Subcutaneous abdominal adipose tissue (tissue), 5 donors: ENCODE results near the gene RAPGEF5.

Experiments used
- H3K27ac ChIP-seq: one replicate; pipeline ENCODE4 v1.7.0; 2013; ENCODE audit warnings: low read depth, mild to moderate bottlenecking, inconsistent platforms, low read length, moderate library complexity
- H3K27me3 ChIP-seq, 5 donors: one replicate each; pipeline ENCODE4 v1.7.0; 2013; ENCODE audit warnings: low read length in 5 of 5, inconsistent platforms in 1 of 5; ENCODE audit not compliant: control insufficient read depth in 5 of 5, insufficient read depth in 4 of 5
- H3K36me3 ChIP-seq, 5 donors: one replicate each; pipeline ENCODE4 v1.7.0; 2013; ENCODE audit warnings: low read length in 5 of 5; ENCODE audit not compliant: control insufficient read depth in 5 of 5, insufficient read depth in 5 of 5
- H3K4me1 ChIP-seq, 5 donors: one replicate each; pipeline ENCODE4 v1.7.0; 2013; ENCODE audit warnings: low read length in 5 of 5, mild to moderate bottlenecking in 3 of 5, moderate library complexity in 1 of 5; ENCODE audit not compliant: control insufficient read depth in 5 of 5, insufficient read depth in 5 of 5
- H3K4me3 ChIP-seq, 5 donors: one replicate each; pipeline ENCODE4 v1.7.0; 2013; ENCODE audit warnings: low read length in 5 of 5, low read depth in 1 of 5
- H3K9ac ChIP-seq, 5 donors: one replicate each; pipeline ENCODE4 v1.7.0; 2013; ENCODE audit warnings: low read length in 5 of 5, mild to moderate bottlenecking in 4 of 5, moderate library complexity in 3 of 5
- H3K9me3 ChIP-seq, 5 donors: one replicate each; pipeline ENCODE4 v1.7.0; 2013; ENCODE audit warnings: low read length in 5 of 5; ENCODE audit not compliant: control insufficient read depth in 5 of 5
- donor health status: healthy.
- donor health status: healthy.
- donor health status: healthy.
- donor health status: healthy.
- donor health status: healthy.

The RAPGEF5 gene

DNA sequence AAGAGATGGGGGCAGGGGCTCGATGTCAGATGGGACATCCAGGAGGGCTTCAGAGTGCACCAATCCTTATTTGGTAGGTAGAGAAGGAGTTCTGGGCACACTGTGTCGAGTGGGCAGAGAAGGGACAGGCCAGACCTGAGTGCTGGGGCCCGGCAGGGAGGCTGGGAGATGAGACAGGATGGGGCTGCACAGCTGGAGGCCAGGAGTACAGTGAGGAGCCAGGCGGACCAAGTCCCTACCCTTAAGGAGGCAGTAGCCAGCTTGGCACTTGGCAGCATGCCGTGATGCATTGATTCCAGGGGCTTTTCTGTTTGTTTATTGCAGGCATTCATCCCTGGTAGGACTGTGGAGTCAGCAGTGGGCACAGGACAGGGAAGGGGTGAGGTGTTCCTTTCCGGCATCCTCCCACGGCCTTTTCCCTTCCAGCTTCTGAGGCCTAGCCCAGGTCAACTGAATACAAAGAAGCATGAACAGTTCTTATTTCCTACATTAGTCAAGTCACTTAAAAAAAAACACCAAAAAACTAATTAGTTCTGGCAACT is 242.4 kb downstream of the RAPGEF5 start:
- peaks cover 0 to 2% (median 0%) of the 10 kb centered on the region in 5 donors for H3K27me3 ChIP-seq
- H3K27ac ChIP-seq = no peak overlapping the region
- H3K4me3 ChIP-seq = no peak overlapping the region
- H3K36me3 ChIP-seq = peaks cover 0 to 5% (median 3%) of the 10 kb centered on the region in 5 donors
- peaks cover 0 to 17% (median 3%) of the 10 kb centered on the region in 5 donors for H3K4me1 ChIP-seq
- H3K9ac ChIP-seq = no peak overlapping the region
- no peaks in the 10 kb centered on the region for H3K9me3 ChIP-seq

- Histone ChIP-seq H3K27me3 (peaks cover 0 to 9% (median 4%) of the 10 kb centered on the region in 5 donors), H3K36me3 (peaks cover 0 to 3% (median 0%) of the 10 kb centered on the region in 5 donors), H3K9ac (no peak overlapping the region), H3K4me1 (peaks cover 0 to 17% (median 3%) of the 10 kb centered on the region in 5 donors), H3K4me3 (no peak overlapping the region), H3K27ac (no peak overlapping the region), H3K9me3 (no peaks in the 10 kb centered on the region)
Measured at GRCh38 chr7:22113041-22113440, 243.9 kb downstream of the RAPGEF5 start.

GRCh38 chr7:22111661-22112060 is 245.3 kb downstream of the RAPGEF5 start:
- Histone ChIP-seq H3K4me3 (no peak overlapping the region), H3K9me3 (no peaks in the 10 kb centered on the region), H3K4me1 (peaks cover 0 to 17% (median 3%) of the 10 kb centered on the region in 5 donors), H3K9ac (no peak overlapping the region), H3K27ac (no peak overlapping the region), H3K36me3 (no peaks in the 10 kb centered on the region), H3K27me3 (peaks cover 0 to 9% (median 4%) of the 10 kb centered on the region in 5 donors)

- Histone ChIP-seq H3K27ac (no peak overlapping the region), H3K4me1 (peaks cover 0 to 17% (median 3%) of the 10 kb centered on the region in 5 donors), H3K4me3 (no peak overlapping the region), H3K9me3 (no peaks in the 10 kb centered on the region), H3K9ac (no peak overlapping the region), H3K27me3 (peaks cover 0 to 9% (median 4%) of the 10 kb centered on the region in 5 donors), H3K36me3 (no peaks in the 10 kb centered on the region)
Measured at GRCh38 chr7:22110881-22111280, 246.1 kb downstream of the RAPGEF5 start.

DNA sequence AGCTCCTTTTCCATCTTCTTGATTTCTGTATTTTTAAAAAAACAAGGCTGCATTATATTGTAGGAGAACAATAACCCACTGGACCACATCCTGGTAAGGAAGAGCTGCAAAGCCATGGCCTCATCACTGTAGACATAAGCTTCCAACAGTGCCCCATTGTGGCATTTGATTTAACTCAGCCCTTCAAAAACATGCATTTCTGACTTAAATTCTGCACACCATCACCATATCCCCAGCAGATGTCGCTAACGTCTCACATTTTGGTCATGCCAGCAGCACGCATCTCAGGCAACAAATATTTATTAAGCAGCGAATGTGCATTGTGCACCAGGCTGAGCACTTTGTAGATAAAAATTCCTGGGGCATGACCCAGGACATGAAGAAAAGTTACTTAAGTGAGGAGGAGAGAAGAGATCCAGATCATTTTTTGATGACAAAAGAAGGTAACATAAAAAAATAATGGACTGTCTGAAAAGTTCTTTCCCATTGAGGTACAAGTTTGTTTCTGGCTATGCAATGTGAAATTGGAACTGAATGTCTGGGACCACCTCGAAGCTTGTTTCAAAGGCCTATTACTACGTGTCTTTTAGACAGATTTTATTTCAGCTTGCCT is 246.6 kb downstream of the RAPGEF5 start:
- H3K4me3 ChIP-seq = no peak overlapping the region
- no peak overlapping the region for H3K9ac ChIP-seq
- H3K4me1 ChIP-seq = peaks cover 0 to 17% (median 3%) of the 10 kb centered on the region in 5 donors
- H3K27me3 ChIP-seq = peaks cover 0 to 9% (median 4%) of the 10 kb centered on the region in 5 donors
- H3K36me3 ChIP-seq = no peaks in the 10 kb centered on the region
- no peak overlapping the region for H3K27ac ChIP-seq
- no peaks in the 10 kb centered on the region for H3K9me3 ChIP-seq

DNA sequence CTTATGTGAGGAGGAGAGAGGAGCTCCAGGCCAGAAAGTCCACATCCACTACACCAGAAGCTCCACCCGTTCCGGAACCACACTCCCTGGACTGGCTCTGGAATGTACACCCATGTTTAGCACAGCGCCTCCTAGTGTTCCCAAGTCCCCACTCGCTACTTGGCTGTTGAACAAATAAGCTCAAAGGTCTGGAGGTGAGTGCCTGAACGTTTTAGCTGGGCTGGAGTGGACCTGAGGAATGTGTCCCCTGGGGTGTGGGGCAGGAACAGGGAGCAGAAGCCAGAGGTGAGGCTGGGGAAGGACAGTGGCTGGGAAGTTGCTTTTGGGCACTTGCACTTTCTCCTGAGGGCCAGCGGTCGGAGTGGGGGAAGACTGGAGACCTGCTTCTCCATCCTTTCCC is 247.2 kb downstream of the RAPGEF5 start:
- Histone ChIP-seq H3K27me3 (peaks cover 0 to 9% (median 4%) of the 10 kb centered on the region in 5 donors), H3K9me3 (no peaks in the 10 kb centered on the region), H3K36me3 (no peaks in the 10 kb centered on the region), H3K9ac (no peak overlapping the region), H3K4me1 (peaks cover 0 to 14% (median 3%) of the 10 kb centered on the region in 5 donors), H3K27ac (no peak overlapping the region), H3K4me3 (no peak overlapping the region)

- peaks cover 0 to 9% (median 4%) of the 10 kb centered on the region in 5 donors for H3K27me3 ChIP-seq
- H3K4me1 ChIP-seq = peaks cover 0 to 13% (median 4%) of the 10 kb centered on the region in 5 donors
- H3K4me3 ChIP-seq = no peak overlapping the region
- H3K9me3 ChIP-seq = no peaks in the 10 kb centered on the region
- no peak overlapping the region for H3K9ac ChIP-seq
- H3K27ac ChIP-seq = no peak overlapping the region
- H3K36me3 ChIP-seq = no peaks in the 10 kb centered on the region
Measured at GRCh38 chr7:22108151-22108845, 248.7 kb downstream of the RAPGEF5 start.

- Histone ChIP-seq H3K27me3 (peaks cover 0 to 9% (median 4%) of the 10 kb centered on the region in 5 donors), H3K4me3 (no peak overlapping the region), H3K4me1 (peaks cover 0 to 5% (median 4%) of the 10 kb centered on the region in 5 donors), H3K27ac (no peak overlapping the region), H3K9ac (no peak overlapping the region), H3K36me3 (no peaks in the 10 kb centered on the region), H3K9me3 (no peaks in the 10 kb centered on the region)
Measured at GRCh38 chr7:22105550-22105949, 251.4 kb downstream of the RAPGEF5 start.

DNA sequence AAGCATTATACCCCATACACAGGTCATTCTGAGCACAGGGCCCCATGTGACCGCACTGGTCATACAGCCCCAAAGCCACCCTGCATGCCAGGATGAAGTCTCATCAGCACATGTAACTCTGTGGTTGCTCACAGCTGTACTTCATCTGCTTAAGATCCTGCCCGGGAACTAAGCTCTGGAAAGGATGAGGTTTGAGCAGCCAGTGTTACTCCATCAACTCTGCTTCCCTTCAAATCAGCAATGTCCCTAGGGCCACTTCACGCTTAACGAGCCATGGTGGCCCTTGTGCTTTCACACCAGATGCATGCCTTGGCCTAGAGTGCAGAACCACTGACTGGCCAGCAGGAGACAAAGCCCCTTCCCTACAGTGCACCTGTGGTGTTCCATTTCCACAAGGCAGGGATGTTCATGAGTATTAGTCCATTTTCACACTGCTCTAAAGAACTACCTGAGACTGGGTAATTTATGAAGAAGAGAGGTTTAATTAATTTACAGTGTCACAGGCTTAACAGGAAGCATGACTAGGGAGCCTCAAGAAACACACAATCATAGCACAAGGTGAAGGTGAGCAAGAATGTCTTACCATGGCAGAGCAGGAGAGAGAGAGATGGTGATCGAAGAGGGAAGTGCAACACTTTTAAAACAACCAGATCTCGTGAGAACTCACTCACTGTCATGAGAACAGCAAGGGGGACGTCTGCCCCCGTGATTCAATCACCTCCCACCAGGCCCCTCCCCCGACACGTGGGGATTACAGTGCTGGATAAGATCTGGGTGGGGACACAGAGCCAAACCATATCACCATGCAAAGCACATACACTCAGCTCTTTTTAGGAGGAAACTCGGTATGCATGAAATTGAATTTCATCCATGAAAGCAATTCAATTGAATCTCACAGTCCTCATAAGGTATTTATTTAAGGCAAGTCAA is 262.3 kb downstream of the RAPGEF5 start:
- H3K9ac ChIP-seq = no peak overlapping the region
- H3K4me3 ChIP-seq = no peak overlapping the region
- no peaks in the 10 kb centered on the region for H3K27me3 ChIP-seq
- H3K4me1 ChIP-seq = peaks cover 0 to 27% (median 17%) of the 10 kb centered on the region in 5 donors
- no peaks in the 10 kb centered on the region for H3K9me3 ChIP-seq
- H3K27ac ChIP-seq = no peak overlapping the region
- H3K36me3 ChIP-seq = no peaks in the 10 kb centered on the region
